ENCODE results near the gene PCBP2.

The PCBP2 gene

GRCh38 chr12:53450936-53451335 lies 966 bp upstream of the PCBP2 start:
- TF ChIP-seq CTCF (IDR thresholded peaks at IDR 0.05; ENCODE audit: borderline replicate concordance, insufficient read depth, low read depth, low read length): no peak
- H3K4me3 ChIP-seq (ENCODE audit: low read depth, low read length): no peak overlapping the region

- TF ChIP-seq CTCF (IDR thresholded peaks at IDR 0.05; ENCODE audit: borderline replicate concordance, insufficient read depth, low read depth, low read length): peak; percentile 20; the same call in 1 of the 2 replicates
Measured at GRCh38 chr12:53452159-53453077, 516 bp downstream of the PCBP2 start.

GRCh38 chr12:53453953-53454640 lies 2.2 kb downstream of the PCBP2 start:
- no peak for TF ChIP-seq CTCF (IDR thresholded peaks at IDR 0.05; ENCODE audit: borderline replicate concordance, insufficient read depth, low read depth, low read length)
- no peak overlapping the region for H3K4me3 ChIP-seq (ENCODE audit: low read depth, low read length)

More at GRCh38 chr12:53452159-53453077, 516 bp downstream of the PCBP2 start:
- peak overlapping the region; percentile 76 for H3K4me3 ChIP-seq (ENCODE audit: low read depth, low read length)

- TF ChIP-seq CTCF (IDR thresholded peaks at IDR 0.05; ENCODE audit: borderline replicate concordance, insufficient read depth, low read depth, low read length): no peak
Measured at GRCh38 chr12:53454707-53455106, 2.8 kb downstream of the PCBP2 start.

GRCh38 chr12:53456654-53457366 lies 4.9 kb downstream of the PCBP2 start:
- no peak for TF ChIP-seq CTCF (IDR thresholded peaks at IDR 0.05; ENCODE audit: borderline replicate concordance, insufficient read depth, low read depth, low read length)
- no peak overlapping the region for H3K4me3 ChIP-seq (ENCODE audit: low read depth, low read length)

More at GRCh38 chr12:53454707-53455106, 2.8 kb downstream of the PCBP2 start:
- no peak overlapping the region for H3K4me3 ChIP-seq (ENCODE audit: low read depth, low read length)

- no peak for TF ChIP-seq CTCF (IDR thresholded peaks at IDR 0.05; ENCODE audit: borderline replicate concordance, insufficient read depth, low read depth, low read length)
Measured at GRCh38 chr12:53459097-53459496, 7.2 kb downstream of the PCBP2 start.

More at GRCh38 chr12:53459097-53459496, 7.2 kb downstream of the PCBP2 start:
- H3K4me3 ChIP-seq (ENCODE audit: low read depth, low read length): no peak overlapping the region

All from GM12875 (cell line).